Coronary artery (tissue), 2 donors: ENCODE measurements around the gene DYTN.

ENCODE experiments used
- DNase-seq: peaks from one replicate; pipeline ENCODE4 v3.0.0-alpha.2; 2017; ENCODE audit warnings: low spot score
- H3K27ac ChIP-seq, 2 donors: fragments of 200-600 bp; sonication (generic); one replicate each; pipeline ENCODE4 v1.5.1; 2016 to 2019
- H3K4me3 ChIP-seq: fragments of 200-600 bp; sonication (generic); 2 replicates; pipeline ENCODE4 v1.5.1; 2016; ENCODE audit warnings: mild to moderate bottlenecking, moderate library complexity
- TF ChIP-seq, protein P1 (sequence below): fragments of 200-600 bp; sonication (generic); IDR thresholded peaks from one replicate; pipeline ENCODE4 v1.5.1; 2019; ENCODE audit warnings: antibody characterized with exemption

Gene DYTN

DNA sequence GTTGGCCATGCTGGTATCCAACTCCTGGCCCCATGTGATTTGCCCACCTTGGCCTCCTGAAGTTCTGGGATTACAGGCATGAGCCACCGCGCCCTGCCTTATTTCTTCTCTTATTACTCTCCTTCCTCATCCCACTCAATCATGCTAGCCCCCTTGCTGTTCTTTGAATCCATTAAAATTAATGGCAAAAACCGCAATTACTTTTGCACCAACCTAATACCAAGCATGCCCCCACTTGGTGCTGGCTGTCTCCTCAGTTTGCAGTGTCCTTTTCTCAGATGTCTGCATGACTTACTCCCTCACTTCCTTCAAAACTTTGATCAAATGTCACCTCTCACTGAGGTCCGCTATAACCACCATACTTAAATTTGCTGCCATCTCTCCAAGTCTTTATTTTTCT lies 34.6 kb downstream of the DYTN start:
- TF ChIP-seq, protein P1, sequence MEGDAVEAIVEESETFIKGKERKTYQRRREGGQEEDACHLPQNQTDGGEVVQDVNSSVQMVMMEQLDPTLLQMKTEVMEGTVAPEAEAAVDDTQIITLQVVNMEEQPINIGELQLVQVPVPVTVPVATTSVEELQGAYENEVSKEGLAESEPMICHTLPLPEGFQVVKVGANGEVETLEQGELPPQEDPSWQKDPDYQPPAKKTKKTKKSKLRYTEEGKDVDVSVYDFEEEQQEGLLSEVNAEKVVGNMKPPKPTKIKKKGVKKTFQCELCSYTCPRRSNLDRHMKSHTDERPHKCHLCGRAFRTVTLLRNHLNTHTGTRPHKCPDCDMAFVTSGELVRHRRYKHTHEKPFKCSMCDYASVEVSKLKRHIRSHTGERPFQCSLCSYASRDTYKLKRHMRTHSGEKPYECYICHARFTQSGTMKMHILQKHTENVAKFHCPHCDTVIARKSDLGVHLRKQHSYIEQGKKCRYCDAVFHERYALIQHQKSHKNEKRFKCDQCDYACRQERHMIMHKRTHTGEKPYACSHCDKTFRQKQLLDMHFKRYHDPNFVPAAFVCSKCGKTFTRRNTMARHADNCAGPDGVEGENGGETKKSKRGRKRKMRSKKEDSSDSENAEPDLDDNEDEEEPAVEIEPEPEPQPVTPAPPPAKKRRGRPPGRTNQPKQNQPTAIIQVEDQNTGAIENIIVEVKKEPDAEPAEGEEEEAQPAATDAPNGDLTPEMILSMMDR: no peak
- DNase-seq: no peak
- H3K4me3 ChIP-seq: no peak overlapping the region
- no peak overlapping the region for H3K27ac ChIP-seq

- no peak overlapping the region for H3K4me3 ChIP-seq
- no peak overlapping the region for H3K27ac ChIP-seq
- TF ChIP-seq, protein P1: no peak
- no peak for DNase-seq
Measured at GRCh38 chr2:206670531-206671319, 47.5 kb downstream of the DYTN start.

GRCh38 chr2:206665251-206665650 lies 52.9 kb downstream of the DYTN start:
- no peak overlapping the region for H3K4me3 ChIP-seq
- no peak for DNase-seq
- TF ChIP-seq, protein P1: no peak
- H3K27ac ChIP-seq: no peak overlapping the region

- TF ChIP-seq, protein P1: no peak
- no peak overlapping the region for H3K4me3 ChIP-seq
- DNase-seq: no peak
- H3K27ac ChIP-seq: no peak overlapping the region
Measured at GRCh38 chr2:206657087-206657486, 61.1 kb downstream of the DYTN start.

GRCh38 chr2:206647985-206648384 lies 70.2 kb downstream of the DYTN start:
- no peak overlapping the region for H3K4me3 ChIP-seq
- TF ChIP-seq, protein P1: no peak

GRCh38 chr2:206642075-206643025 lies 75.8 kb downstream of the DYTN start, which contains the start of gene FAM237A:
Gene FAM237A, plus strand, starts transcription at chr2:206642487. Its CDS starts 1,750 bp downstream, at chr2:206644237.
- no peak for DNase-seq
- TF ChIP-seq, protein P1: no peak
- no peak within 1 kb of the TSS for H3K27ac ChIP-seq
- no peak within 1 kb of the TSS for H3K4me3 ChIP-seq

More at GRCh38 chr2:206647985-206648384, 70.2 kb downstream of the DYTN start:
- no peak overlapping the region for H3K27ac ChIP-seq
- DNase-seq: no peak
